Measurements from ENCODE around the gene DOCK7.

Gene DOCK7

DNA sequence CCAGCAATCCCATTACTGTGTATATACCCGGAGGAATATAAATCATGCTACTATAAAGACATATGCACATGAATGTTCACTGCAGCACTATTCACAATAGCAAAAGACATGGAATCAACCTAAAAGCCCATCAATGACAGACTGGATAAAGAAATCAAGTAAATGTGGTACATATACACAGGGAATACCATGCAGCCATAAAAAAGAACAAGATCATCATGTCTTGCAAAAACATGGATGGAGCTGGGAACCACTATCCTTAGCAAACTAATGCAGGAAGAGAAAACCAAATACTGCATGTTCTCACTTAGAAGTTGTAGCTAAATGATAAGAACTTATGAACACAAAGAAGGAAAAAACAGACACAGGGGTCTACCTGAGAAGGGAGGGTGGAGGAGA is 97.2 kb downstream of the DOCK7 start:
- TF ChIP-seq EZH2 (optimal IDR thresholded peaks at IDR 0.05; ENCODE audit: low read depth, low read length) (no peak), EZH2phosphoT487 (IDR thresholded peaks at IDR 0.05; ENCODE audit: low read length) (no peak)
- TF ChIP-seq, protein P1, sequence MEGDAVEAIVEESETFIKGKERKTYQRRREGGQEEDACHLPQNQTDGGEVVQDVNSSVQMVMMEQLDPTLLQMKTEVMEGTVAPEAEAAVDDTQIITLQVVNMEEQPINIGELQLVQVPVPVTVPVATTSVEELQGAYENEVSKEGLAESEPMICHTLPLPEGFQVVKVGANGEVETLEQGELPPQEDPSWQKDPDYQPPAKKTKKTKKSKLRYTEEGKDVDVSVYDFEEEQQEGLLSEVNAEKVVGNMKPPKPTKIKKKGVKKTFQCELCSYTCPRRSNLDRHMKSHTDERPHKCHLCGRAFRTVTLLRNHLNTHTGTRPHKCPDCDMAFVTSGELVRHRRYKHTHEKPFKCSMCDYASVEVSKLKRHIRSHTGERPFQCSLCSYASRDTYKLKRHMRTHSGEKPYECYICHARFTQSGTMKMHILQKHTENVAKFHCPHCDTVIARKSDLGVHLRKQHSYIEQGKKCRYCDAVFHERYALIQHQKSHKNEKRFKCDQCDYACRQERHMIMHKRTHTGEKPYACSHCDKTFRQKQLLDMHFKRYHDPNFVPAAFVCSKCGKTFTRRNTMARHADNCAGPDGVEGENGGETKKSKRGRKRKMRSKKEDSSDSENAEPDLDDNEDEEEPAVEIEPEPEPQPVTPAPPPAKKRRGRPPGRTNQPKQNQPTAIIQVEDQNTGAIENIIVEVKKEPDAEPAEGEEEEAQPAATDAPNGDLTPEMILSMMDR (IDR thresholded peaks at IDR 0.05; ENCODE audit: low read length) = no peak
- DNase-seq = no peak
- Histone ChIP-seq H3K4me3 (ENCODE audit: low read length) (no peak overlapping the region), H3F3A (ENCODE audit: insufficient read depth, low read length) (no peaks in the 10 kb centered on the region), H3K9me2 (replicated peaks; ENCODE audit: insufficient read depth, low read length) (no peaks in the 10 kb centered on the region), H3K27me3 (replicated peaks; ENCODE audit: insufficient read depth, low read length) (no peaks in the 10 kb centered on the region), H3K9ac (ENCODE audit: low read length) (no peak overlapping the region), H4K20me1 (ENCODE audit: insufficient read depth, low read length) (no peaks in the 10 kb centered on the region), H3K27ac (ENCODE audit: low read length) (no peak overlapping the region), H3K36me3 (replicated peaks; ENCODE audit: insufficient read depth, low read length) (no peaks in the 10 kb centered on the region), H3K79me2 (ENCODE audit: low read length) (no peaks in the 10 kb centered on the region), H3K4me2 (ENCODE audit: low read depth, low read length) (no peak overlapping the region), H2AFZ (ENCODE audit: low read length) (no peak overlapping the region), H3K9me3 (replicated peaks; ENCODE audit: insufficient read depth, low read length) (no peaks in the 10 kb centered on the region), H3K4me1 (ENCODE audit: low read length) (no peaks in the 10 kb centered on the region)

DNA sequence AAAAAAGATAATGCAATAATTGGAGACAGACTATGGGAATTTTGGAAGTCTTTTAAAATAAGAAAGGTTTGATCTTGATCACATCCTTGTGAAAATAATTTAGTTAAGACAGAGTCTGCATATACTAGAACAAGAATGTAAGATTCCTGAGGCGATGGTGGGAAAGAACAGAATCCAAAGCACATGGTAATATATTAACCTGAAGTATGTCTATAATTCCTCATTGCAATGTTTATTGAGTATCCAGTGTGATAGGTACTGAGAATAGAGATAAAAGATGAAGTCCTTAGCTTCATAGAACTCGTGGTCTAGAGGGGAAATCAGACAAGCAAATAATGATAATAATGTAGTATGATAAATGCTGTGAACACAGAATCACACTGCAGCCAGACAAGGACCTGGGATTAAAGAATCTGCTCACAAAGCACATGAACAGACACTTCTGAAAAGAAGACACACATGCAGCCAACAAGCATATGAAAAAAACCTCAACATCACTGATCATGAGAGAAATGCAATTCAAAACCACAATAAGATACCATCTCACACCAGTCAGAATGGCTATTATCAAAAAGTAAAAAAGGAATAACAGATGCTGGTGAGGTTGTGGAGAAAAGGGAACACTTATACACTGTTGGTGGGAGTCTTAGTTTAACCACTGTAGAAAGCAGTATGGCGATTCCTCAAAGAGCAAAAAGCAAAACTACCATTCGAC is 97.8 kb downstream of the DOCK7 start:
- Histone ChIP-seq H3K27ac (ENCODE audit: low read length) (no peak overlapping the region), H3K27me3 (replicated peaks; ENCODE audit: insufficient read depth, low read length) (no peaks in the 10 kb centered on the region), H2AFZ (ENCODE audit: low read length) (no peak overlapping the region), H3K9me3 (replicated peaks; ENCODE audit: insufficient read depth, low read length) (no peaks in the 10 kb centered on the region), H3K9ac (ENCODE audit: low read length) (no peak overlapping the region), H3K4me1 (ENCODE audit: low read length) (no peaks in the 10 kb centered on the region), H4K20me1 (ENCODE audit: insufficient read depth, low read length) (no peaks in the 10 kb centered on the region), H3F3A (ENCODE audit: insufficient read depth, low read length) (no peaks in the 10 kb centered on the region), H3K4me3 (ENCODE audit: low read length) (no peak overlapping the region), H3K4me2 (ENCODE audit: low read depth, low read length) (no peak overlapping the region), H3K36me3 (replicated peaks; ENCODE audit: insufficient read depth, low read length) (no peaks in the 10 kb centered on the region), H3K9me2 (replicated peaks; ENCODE audit: insufficient read depth, low read length) (no peaks in the 10 kb centered on the region), H3K79me2 (ENCODE audit: low read length) (no peaks in the 10 kb centered on the region)
- TF ChIP-seq EZH2 (optimal IDR thresholded peaks at IDR 0.05; ENCODE audit: low read depth, low read length) (no peak), EZH2phosphoT487 (IDR thresholded peaks at IDR 0.05; ENCODE audit: low read length) (no peak)
- TF ChIP-seq, protein P1 (IDR thresholded peaks at IDR 0.05; ENCODE audit: low read length) = no peak
- no peak for DNase-seq

DNA sequence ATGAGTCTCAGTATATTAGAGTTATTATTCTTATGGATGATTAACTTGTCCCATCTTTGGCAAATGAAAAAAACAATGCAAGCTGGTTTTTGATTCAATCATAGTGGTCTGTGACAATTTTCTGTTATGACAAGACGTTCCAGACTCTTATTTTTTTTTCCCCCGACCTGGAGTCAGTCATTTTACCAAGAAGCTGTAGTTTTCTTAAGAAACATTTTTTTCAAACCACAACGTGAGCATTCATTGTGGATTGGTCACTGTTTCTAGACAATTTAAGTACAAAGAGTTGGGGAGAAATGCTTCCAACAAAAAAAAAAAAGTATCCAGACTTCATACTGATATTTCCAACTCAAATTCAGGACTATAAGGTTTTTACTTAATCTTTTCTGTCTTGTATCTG is 98.9 kb downstream of the DOCK7 start:
- Histone ChIP-seq H3K27ac (ENCODE audit: low read length) (no peak overlapping the region), H4K20me1 (ENCODE audit: insufficient read depth, low read length) (no peaks in the 10 kb centered on the region), H3K9ac (ENCODE audit: low read length) (no peak overlapping the region), H3K9me2 (replicated peaks; ENCODE audit: insufficient read depth, low read length) (no peaks in the 10 kb centered on the region), H3K36me3 (replicated peaks; ENCODE audit: insufficient read depth, low read length) (no peaks in the 10 kb centered on the region), H3F3A (ENCODE audit: insufficient read depth, low read length) (no peaks in the 10 kb centered on the region), H2AFZ (ENCODE audit: low read length) (no peak overlapping the region), H3K4me3 (ENCODE audit: low read length) (no peak overlapping the region), H3K27me3 (replicated peaks; ENCODE audit: insufficient read depth, low read length) (no peaks in the 10 kb centered on the region), H3K4me1 (ENCODE audit: low read length) (no peaks in the 10 kb centered on the region), H3K79me2 (ENCODE audit: low read length) (no peaks in the 10 kb centered on the region), H3K4me2 (ENCODE audit: low read depth, low read length) (no peak overlapping the region), H3K9me3 (replicated peaks; ENCODE audit: insufficient read depth, low read length) (no peaks in the 10 kb centered on the region)
- no peak for DNase-seq
- TF ChIP-seq EZH2 (optimal IDR thresholded peaks at IDR 0.05; ENCODE audit: low read depth, low read length) (no peak), EZH2phosphoT487 (IDR thresholded peaks at IDR 0.05; ENCODE audit: low read length) (no peak)
- TF ChIP-seq, protein P1 (IDR thresholded peaks at IDR 0.05; ENCODE audit: low read length) = no peak
